HG03469 (cell line): ENCODE data around the gene CMPK1.
"Not testable (repeated sequence)": the region's sequence is repeated elsewhere in the genome, so short reads cannot be mapped to it uniquely, and the experiment has no call there.

Source experiments
- ATAC-seq: cut with Tn5 transposase; IDR thresholded peaks from one replicate; pipeline ENCODE4 v1.9.1; 2021; ENCODE audit warnings: mild to moderate bottlenecking, moderate library complexity, moderate number of reproducible peaks; ENCODE audit not compliant: unreplicated experiment

CMPK1 gene

GRCh38 chr1:47337350-47337749 is 3.8 kb downstream of the CMPK1 start:
- no peak for ATAC-seq

- ATAC-seq: no peak
These were observed 4.9 kb downstream of the CMPK1 start for GRCh38 chr1:47338249-47339077.

- ATAC-seq: no peak
These were observed 6.6 kb downstream of the CMPK1 start for GRCh38 chr1:47340227-47340626.

DNA sequence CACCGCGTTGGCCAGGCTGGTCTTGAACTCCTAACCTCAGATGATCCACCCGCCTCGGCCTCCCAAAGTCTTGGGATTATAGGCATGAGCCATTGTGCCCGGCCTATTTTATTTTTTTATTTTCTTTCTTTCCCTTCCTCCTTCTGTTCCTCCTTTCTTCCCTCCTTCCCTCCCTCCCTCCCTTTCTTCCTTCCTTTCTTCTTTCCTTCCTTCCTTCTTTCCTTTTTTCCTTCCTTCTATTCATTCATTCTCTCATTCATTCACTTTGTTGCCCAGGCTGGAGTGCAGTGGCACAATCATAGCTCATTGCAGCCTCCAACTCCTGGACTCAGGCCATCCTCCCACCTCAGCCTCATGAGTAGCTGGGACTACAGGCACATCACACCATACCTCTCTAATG is 13.4 kb downstream of the CMPK1 start:
- ATAC-seq: not testable (repeated sequence)

GRCh38 chr1:47347735-47348134 is 14.1 kb downstream of the CMPK1 start:
- ATAC-seq: no peak

- ATAC-seq: no peak
These were observed 14.7 kb downstream of the CMPK1 start for GRCh38 chr1:47348246-47348645.

GRCh38 chr1:47351305-47351704 is 17.7 kb downstream of the CMPK1 start:
- ATAC-seq: peak; percentile 78

DNA sequence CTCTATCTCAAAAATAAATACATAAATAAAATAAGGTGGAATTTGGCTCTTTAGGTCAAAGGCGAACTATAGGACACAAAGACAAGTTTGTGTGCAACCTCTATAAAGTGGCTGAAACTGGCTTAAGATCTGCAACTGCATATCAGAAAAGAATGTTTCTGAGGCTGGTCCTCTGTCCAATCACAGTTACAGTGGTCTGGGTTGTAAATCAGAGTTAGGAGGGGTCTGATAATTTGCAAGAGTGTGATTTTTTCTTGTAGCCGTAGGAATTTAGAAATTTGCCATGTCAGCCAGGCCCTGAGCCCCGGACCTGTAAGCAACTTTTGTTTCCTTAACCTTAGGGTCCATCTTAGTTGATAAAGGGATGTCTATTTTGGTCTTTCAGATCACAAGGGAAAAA is 27.8 kb downstream of the CMPK1 start:
- no peak for ATAC-seq

DNA sequence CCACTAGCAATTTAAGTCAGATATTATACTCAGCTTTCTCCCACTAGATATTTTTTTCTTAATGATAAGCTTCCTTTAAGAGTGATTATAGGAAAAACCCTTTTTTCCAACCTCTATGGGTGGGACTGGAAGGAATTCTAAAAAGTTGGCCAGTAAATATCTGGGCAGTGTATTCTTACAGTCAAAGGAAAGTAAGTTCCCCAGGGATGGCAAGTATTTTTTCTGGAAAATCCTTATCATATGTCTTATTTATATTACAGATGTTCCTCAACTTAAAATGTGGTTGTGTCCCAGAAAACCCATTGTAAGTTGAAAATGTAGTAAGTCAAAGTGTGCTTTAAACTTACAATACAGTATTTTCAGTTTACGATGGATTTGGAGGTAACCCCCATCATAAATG is 29.2 kb downstream of the CMPK1 start:
- ATAC-seq: no peak

DNA sequence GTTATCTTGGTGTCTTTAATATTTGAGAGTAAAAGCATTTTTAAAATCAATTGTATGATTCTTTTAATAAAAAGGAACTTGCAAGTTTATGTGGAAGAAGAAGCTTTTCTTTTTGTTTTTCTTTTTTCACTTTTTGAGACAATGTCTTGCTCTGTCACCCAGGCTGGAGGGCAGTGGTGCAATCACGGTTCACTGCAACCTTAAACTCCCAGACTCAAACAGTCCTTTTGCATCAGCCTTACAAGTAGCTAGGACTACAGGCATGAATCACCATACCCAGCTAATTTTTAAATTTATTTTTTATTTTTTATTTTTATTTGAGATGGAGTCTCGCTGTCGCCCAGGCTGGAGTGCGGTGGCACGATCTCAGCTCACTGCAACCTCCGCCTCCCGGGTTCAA is 34.1 kb downstream of the CMPK1 start:
- no peak for ATAC-seq

DNA sequence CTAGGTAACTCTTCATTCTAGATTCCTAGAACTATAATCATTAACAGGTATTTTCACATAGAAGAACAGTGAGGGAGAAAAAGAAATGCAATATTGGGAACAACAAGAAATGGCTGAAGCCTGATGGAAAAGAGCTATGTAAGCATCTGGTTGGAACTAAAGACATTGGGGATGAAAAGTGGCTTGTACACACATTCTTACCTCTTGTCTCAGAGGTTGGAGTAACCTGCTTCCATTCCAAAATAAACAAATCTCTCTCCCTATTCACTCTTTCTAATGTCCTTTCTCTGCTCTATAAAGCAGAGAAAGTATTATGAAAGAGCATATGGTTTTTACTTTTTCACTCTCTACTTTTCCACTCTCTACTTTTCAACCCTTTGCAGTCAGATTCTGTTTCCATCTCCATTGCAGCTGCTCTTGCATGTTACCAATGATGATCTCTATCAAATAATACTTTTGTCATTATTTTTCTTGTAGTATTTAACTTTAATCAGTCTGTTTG is 37.5 kb downstream of the CMPK1 start:
- ATAC-seq: no peak

DNA sequence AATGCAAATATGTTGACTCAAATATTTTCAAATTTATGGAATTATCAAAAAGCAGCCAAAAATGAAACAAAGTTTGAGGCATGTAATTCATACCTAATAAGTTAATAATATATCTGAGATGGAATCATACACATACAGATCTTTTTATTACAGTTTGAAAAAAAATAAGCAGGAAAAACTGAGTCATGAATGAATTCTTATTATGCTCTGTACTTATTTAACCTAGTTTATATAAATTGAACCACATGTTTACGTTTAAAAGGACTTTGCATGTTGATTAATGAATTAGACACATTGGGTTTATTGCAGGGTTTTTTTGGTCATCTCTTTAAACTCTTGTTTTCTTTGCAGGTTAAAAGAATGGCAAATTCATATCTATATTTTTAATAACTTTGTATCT is 40.9 kb downstream of the CMPK1 start:
- ATAC-seq: no peak

DNA sequence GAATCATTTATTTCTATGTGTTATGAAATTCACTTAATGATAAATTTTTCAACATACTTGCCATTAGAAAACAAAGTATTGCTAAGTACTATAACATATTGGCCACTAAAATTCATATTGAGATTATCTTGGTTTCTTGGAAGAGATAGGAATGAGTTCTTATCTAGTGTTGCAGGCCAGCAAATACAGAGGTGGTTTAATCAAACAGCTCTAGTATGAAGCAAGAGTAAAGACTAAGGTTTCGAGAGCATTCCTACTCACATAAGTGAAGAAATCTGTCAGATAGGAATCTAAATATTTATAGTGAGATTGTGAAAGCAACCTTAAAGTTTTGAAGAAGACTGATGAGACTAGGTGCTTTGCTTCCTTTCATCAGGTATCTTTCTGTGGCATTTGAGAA is 44.6 kb downstream of the CMPK1 start:
- ATAC-seq: no peak

DNA sequence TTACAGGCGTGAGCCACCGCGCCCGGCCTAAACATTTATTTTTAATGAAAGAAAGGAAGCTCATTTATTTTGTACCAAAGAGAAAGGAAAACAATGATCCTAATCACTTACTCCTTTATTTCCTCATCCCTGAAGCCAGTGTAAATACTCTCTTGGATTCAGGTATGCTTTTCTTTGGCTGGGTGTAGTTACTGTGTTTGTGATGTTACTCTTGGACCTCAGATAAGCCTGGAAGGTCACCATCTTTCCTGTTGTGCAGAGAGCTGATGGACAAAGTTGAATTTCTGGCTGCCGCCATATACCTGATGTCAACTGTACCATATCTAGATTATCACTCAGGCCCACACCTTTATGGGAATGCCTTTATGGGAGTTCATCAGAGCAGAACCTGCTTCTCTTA is 47.1 kb downstream of the CMPK1 start:
- ATAC-seq: no peak

DNA sequence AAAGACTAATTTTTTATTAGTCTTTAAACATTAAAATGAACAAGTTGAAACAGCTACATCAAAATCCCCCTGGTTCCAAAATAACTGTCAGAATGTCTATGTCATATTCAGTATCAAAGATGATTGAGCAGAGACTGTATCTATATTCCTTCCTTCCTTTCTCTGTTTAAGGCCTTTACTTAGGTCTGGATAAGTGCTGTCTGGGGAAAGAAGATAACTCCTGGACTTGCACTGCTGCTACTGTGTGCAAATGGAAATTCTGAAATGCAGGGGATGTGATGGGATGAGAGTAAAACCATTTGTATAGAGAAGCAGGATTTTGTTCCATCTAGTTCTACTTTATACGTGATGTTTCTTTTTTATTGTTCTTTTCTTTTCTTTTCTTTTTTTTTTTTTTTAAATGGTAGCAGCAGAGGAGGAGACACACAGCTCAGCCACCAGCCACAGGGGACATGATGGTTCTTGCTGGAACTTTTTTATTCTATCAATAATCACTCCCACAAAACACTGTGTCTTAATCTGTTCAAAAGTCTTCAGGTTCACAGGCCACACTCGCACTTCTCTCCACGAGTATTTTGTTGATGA is 48.9 kb downstream of the CMPK1 start:
- ATAC-seq: no peak

GRCh38 chr1:47384083-47384482 is 50.5 kb downstream of the CMPK1 start:
- ATAC-seq: no peak

DNA sequence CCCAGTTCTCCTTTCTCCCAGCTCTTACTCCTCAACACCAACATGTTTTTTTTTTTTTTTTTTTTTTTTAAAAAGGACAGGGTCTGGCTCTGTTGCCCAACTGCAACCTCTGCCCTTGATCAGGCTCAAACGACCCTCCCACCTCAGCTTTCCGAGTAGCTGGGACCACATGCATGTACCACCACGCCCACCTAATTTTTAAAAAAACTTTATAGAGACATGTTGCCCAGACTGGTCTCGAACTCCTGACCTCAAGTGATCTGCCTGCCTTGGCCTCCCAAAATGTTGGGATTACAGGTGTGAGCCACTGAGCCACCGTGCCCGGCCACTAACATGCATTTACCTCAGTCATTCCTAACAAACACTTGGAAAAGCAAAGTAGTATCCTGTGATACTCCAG is 51.4 kb downstream of the CMPK1 start:
- ATAC-seq: no peak

- ATAC-seq: no peak
These were observed 52.7 kb downstream of the CMPK1 start for GRCh38 chr1:47386268-47386667.

DNA sequence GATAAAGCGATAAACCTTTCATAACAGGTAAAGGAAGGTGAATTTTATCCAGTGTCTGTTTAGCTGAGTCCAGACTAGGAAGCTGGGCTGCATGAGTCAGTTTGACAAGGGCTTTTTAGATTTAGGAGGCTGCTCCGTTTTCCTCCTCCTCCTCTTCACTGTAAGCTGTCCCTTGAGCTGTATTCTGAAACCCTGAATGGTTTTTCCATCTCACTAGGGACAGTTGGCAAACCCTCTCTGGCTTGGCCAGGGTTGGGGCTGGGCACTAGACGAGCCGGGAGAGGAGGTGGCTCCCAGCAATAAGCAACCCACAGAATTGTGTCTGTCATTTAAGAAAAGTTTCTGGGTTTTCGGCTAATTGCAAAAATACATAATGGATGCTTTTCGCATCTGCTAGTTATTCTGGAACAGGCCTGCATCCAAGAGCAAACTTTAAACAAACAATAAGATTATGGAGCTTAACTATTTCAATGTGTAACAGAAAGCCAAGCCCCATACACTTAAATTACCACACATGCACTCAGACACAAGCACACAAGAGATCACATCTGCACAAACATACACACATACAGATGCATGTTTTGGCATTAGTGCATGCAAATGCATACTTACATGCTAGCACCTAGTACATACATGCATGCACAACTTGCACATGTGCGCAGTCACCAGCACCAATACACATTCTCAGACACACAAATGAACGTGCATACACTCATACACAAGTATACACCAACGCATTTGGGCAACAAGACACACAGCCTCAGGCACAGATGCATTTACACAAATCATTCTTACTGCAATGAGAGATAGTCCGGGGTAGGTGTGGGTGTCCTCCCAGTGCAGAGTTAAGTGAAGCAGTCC is 54.7 kb downstream of the CMPK1 start:
- ATAC-seq: no peak

- ATAC-seq: no peak
These were observed 55.3 kb downstream of the CMPK1 start for GRCh38 chr1:47388891-47389238.

DNA sequence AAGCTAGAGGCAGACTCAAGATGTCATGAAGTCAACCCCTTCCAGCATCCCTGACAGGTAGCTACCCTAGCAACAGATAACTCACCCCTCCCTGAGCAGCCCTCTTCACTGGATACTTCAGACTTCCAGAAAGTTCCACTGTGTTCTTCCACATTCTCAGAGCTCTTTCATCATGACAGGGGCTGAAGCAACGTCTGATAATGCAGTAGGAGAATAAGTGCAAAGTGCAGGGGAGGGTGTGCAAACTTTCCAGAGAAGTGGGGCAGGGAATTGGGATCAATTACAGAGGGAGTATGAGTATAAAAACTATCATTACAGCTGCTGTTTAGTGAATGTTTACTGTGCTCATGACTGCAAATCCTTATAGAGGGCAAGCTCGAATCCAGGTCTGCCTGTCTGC is 56.1 kb downstream of the CMPK1 start:
- no peak for ATAC-seq

DNA sequence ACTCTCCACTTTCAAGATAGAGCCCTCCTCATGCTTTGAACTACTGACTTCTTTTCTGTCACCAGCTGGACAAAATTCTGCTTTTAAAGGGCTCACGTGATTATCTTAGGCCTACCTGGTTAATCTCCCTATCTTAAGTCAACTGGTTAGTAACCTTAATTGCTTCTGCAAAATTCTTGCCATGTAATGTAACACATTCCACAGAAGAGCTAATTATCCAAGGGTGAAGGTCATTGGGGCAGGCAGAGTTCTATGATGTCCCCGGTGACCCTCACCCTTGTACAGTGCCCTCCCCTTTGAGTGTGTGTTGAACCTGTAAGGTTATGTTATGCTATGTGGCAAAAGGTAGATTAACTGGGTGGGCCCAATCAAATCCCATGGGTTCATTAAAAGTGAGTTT is 57.3 kb downstream of the CMPK1 start:
- no peak for ATAC-seq
